Activated CD4-positive, alpha-beta memory T cell treated with anti-CD3 and anti-CD28 coated beads for 36 hours (primary cell): ENCODE results near the gene CAPG. TPM values are rescaled to one million over a fixed set of nuclear protein-coding genes. Genes with fewer than 3 reads are reported as not detected.

Experiments used
- CTCF ChIA-PET: fragments of 350-600 bp; sonication (Branson Sonifier 250); formaldehyde crosslinking; loops from one replicate; lab custom pipeline; 2021; ENCODE audit warnings: antibody characterized with exemption, inconsistent platforms; lab: Charles Lee
- POLR2A ChIA-PET: fragments of 350-600 bp; sonication (Branson Sonifier 250); formaldehyde crosslinking; loops from one replicate; lab custom pipeline; 2021; ENCODE audit warnings: antibody characterized with exemption; lab: Charles Lee
- DNase-seq: peaks from one replicate; pipeline ENCODE4 v3.0.0-alpha.2; 2020
- H3K27ac Mint-ChIP-seq: one replicate; pipeline ENCODE4 v1.8.0; 2021; ENCODE audit warnings: mixed read lengths
- H3K27me3 Mint-ChIP-seq: one replicate; pipeline ENCODE4 v1.8.0; 2021; ENCODE audit warnings: mixed read lengths
- H3K36me3 Mint-ChIP-seq: one replicate; pipeline ENCODE4 v1.8.0; 2021; ENCODE audit warnings: mixed read lengths
- H3K4me1 Mint-ChIP-seq: one replicate; pipeline ENCODE4 v1.8.0; 2021; ENCODE audit warnings: low read depth, mixed read lengths
- H3K4me3 Mint-ChIP-seq: one replicate; pipeline ENCODE4 v1.8.0; 2021; ENCODE audit warnings: mild to moderate bottlenecking, mixed read lengths
- H3K9me3 Mint-ChIP-seq: one replicate; pipeline ENCODE4 v1.8.0; 2021; ENCODE audit warnings: mixed read lengths
- intact Hi-C: fragments of 100-400 bp; cut with micrococcal nuclease; formaldehyde crosslinking; loops from one replicate; pipeline ENCODE4 v1.15.1; 2023
- total RNA-seq, 2 experiments: library from RNA; stranded (reverse); gene quantifications; one replicate each; pipeline ENCODE4 v1.2.3, GENCODE V29; 2021

The CAPG gene
- total RNA-seq, 2 experiments from 2014 or later = 24.1 to 25.6 TPM

DNA sequence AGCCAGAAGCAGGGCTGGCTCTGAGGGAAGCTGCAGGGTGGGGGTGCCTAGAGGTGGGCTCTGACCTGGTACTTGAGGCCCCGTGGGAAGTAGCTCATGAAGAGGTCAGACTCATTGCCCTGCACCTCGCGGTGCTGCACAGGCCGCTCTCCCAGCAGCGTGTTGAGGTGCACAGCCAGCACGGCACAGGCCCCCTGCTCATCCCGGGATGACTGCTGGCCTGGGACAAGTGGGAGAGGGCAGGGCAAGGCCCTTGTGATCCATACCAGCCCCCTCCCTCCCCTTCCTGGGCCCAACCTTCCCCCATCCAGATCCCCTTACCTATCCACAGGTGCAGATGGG lies 8.7 kb downstream of the CAPG start:
- DNase-seq = no peak
- Mint-ChIP-seq H3K4me3 (no peak overlapping the region), H3K27me3 (no peaks in the 10 kb centered on the region), H3K36me3 (peaks cover 9% of the 10 kb centered on the region), H3K9me3 (peaks cover 15% of the 10 kb centered on the region), H3K4me1 (peaks cover 18% of the 10 kb centered on the region), H3K27ac (no peak overlapping the region)
- intact Hi-C loops = no loop called here
- ChIA-PET POLR2A (no interaction called here), CTCF (interaction anchor here (1.1 kb wide), 1 partner anchor 9 kb away, joined by 4 read pairs; no protein-coding TSS in a partner anchor)

GRCh38 chr2:85400541-85401463 lies 9.4 kb downstream of the CAPG start:
- DNase-seq = no peak
- ChIA-PET CTCF (interaction anchor here (1.1 to 1.7 kb wide), 2 partner anchors 9 to 329 kb away, joined by 3 to 4 read pairs; no protein-coding TSS in a partner anchor), POLR2A (no interaction called here)
- Mint-ChIP-seq H3K27me3 (no peaks in the 10 kb centered on the region), H3K27ac (no peak overlapping the region), H3K9me3 (peaks cover 15% of the 10 kb centered on the region), H3K4me3 (no peak overlapping the region), H3K4me1 (peaks cover 12% of the 10 kb centered on the region), H3K36me3 (peaks cover 9% of the 10 kb centered on the region)
- intact Hi-C loops = no loop called here

DNA sequence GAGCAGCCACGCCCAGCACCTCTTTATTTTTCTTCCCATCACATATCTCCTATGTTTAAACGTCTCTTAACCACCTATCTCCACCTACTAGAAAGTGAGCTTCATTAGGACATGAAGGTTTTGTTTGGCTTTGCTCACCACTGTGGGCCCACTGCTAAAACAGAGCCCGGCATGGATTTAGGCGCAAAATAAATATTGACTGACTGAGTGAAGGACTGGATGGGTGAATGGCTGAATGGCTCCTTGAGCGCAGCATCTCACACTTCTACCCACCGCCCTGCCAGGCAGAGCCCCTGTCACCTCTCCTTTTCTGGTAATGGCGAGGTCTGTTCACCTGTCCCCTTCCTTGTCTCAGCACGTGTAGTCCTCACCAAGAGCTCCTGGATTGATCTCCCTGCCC lies 10.1 kb downstream of the CAPG start:
- Mint-ChIP-seq H3K36me3 (peaks cover 9% of the 10 kb centered on the region), H3K4me1 (peaks cover 5% of the 10 kb centered on the region), H3K27ac (no peak overlapping the region), H3K27me3 (no peaks in the 10 kb centered on the region), H3K9me3 (peaks cover 15% of the 10 kb centered on the region), H3K4me3 (no peak overlapping the region)
- DNase-seq = no peak
- POLR2A ChIA-PET = no interaction called here
- CTCF ChIA-PET = interaction anchor here (0.8 to 1.7 kb wide), 2 partner anchors 8 to 330 kb away, joined by 3 read pairs; no protein-coding TSS in a partner anchor
- intact Hi-C loops = no loop called here

GRCh38 chr2:85399183-85399455 lies 11.0 kb downstream of the CAPG start:
- intact Hi-C loops = no loop called here
- Mint-ChIP-seq H3K4me1 (peaks cover 5% of the 10 kb centered on the region), H3K9me3 (peaks cover 11% of the 10 kb centered on the region), H3K4me3 (no peak overlapping the region), H3K36me3 (peaks cover 8% of the 10 kb centered on the region), H3K27ac (no peak overlapping the region), H3K27me3 (no peaks in the 10 kb centered on the region)
- ChIA-PET CTCF (interaction anchor here (0.8 to 1.7 kb wide), 2 partner anchors 9 to 330 kb away, joined by 3 read pairs; no protein-coding TSS in a partner anchor), POLR2A (no interaction called here)
- DNase-seq = no peak

GRCh38 chr2:85398426-85399182 lies 11.6 kb downstream of the CAPG start:
- intact Hi-C loops = no loop called here
- ChIA-PET POLR2A (no interaction called here), CTCF (interaction anchor here (1.7 kb wide), 1 partner anchor 331 kb away, joined by 3 read pairs; no protein-coding TSS in a partner anchor)
- Mint-ChIP-seq H3K4me3 (no peak overlapping the region), H3K27me3 (no peaks in the 10 kb centered on the region), H3K27ac (no peak overlapping the region), H3K36me3 (peaks cover 6% of the 10 kb centered on the region), H3K9me3 (peaks cover 7% of the 10 kb centered on the region), H3K4me1 (peaks cover 5% of the 10 kb centered on the region)
- no peak for DNase-seq

GRCh38 chr2:85397925-85398331 lies 12.2 kb downstream of the CAPG start:
- H3K4me1 Mint-ChIP-seq = peaks cover 5% of the 10 kb centered on the region

GRCh38 chr2:85396531-85397470 lies 13.4 kb downstream of the CAPG start:
- Mint-ChIP-seq H3K27me3 (no peaks in the 10 kb centered on the region), H3K36me3 (no peaks in the 10 kb centered on the region), H3K27ac (no peak overlapping the region), H3K9me3 (no peaks in the 10 kb centered on the region), H3K4me1 (peaks cover 9% of the 10 kb centered on the region), H3K4me3 (no peak overlapping the region)
- ChIA-PET POLR2A (interaction anchor here (0.5 kb wide), 1 partner anchor 165 kb away, joined by 3 read pairs; no protein-coding TSS in a partner anchor), CTCF (interaction anchor here (0.6 kb wide), 1 partner anchor 155 kb away, joined by 3 read pairs; no protein-coding TSS in a partner anchor)
- intact Hi-C loops = no loop called here
- DNase-seq = no peak

More at GRCh38 chr2:85397925-85398331, 12.2 kb downstream of the CAPG start:
- H3K9me3 Mint-ChIP-seq = peaks cover 1% of the 10 kb centered on the region
- no peak overlapping the region for H3K27ac Mint-ChIP-seq
- intact Hi-C loops = no loop called here
- ChIA-PET CTCF (no interaction called here), POLR2A (no interaction called here)
- H3K4me3 Mint-ChIP-seq = no peak overlapping the region
- no peak for DNase-seq
- no peaks in the 10 kb centered on the region for H3K27me3 Mint-ChIP-seq
- peaks cover 3% of the 10 kb centered on the region for H3K36me3 Mint-ChIP-seq

- no peak overlapping the region for H3K4me3 Mint-ChIP-seq
- H3K27ac Mint-ChIP-seq = no peak overlapping the region
- ChIA-PET CTCF (interaction anchor here (0.6 kb wide), 1 partner anchor 156 kb away, joined by 3 read pairs; no protein-coding TSS in a partner anchor), POLR2A (interaction anchor here (0.5 kb wide), 1 partner anchor 166 kb away, joined by 3 read pairs; no protein-coding TSS in a partner anchor)
- H3K4me1 Mint-ChIP-seq = peaks cover 9% of the 10 kb centered on the region
- DNase-seq = no peak
- no peaks in the 10 kb centered on the region for H3K27me3 Mint-ChIP-seq
- intact Hi-C loops = no loop called here
- no peaks in the 10 kb centered on the region for H3K9me3 Mint-ChIP-seq
- no peaks in the 10 kb centered on the region for H3K36me3 Mint-ChIP-seq
Measured at GRCh38 chr2:85395912-85396475, 14.2 kb downstream of the CAPG start.

DNA sequence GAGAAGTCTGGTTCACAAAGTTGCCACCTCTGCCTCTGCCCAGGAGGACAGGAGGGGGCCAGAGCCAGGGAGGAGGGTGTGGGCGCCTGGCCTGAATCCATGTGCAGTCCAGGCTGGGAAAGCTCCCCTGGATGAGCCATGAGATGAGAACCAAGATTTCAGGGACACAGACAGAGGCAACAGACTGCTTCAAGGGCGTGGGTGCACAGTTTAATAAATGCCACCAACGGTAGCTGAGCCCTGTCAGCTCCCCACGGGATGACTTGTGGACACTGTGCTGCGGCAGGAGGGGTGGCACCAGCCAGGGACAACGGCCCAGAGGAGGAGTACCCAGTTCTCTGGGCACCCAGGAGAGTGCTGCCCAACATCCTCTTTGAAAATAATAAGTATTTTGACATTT lies 15.2 kb downstream of the CAPG start:
- Mint-ChIP-seq H3K27ac (no peak overlapping the region), H3K4me1 (peaks cover 9% of the 10 kb centered on the region), H3K4me3 (no peak overlapping the region), H3K27me3 (no peaks in the 10 kb centered on the region), H3K36me3 (peaks cover 3% of the 10 kb centered on the region), H3K9me3 (no peaks in the 10 kb centered on the region)
- no peak for DNase-seq
- POLR2A ChIA-PET = no interaction called here
- CTCF ChIA-PET = interaction anchor here (0.6 kb wide), 1 partner anchor 76 kb away, joined by 3 read pairs; no protein-coding TSS in a partner anchor
- intact Hi-C loops = no loop called here

DNA sequence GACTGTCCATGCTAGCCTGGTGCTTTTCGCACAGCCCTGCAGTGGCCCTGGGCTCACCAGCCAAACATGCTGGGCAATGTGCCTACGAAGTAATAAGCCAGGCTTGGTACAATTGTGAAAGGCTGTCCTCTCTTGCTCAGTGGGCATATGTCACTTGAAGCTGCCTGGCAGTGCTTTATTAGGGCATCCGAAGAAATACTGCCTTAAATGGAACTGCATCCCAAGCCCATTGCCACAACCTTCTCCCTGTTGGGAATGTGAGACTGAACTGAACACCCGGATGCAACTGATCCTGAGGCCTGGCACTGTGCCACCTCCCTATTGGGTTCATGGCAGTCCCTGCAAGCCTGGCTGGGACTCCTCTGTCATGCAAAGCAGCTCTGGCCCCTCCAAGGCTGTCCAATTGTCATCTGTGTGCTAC lies 15.9 kb downstream of the CAPG start:
- DNase-seq = no peak

GRCh38 chr2:85393836-85394235 lies 16.3 kb downstream of the CAPG start:
- Mint-ChIP-seq H3K27me3 (no peaks in the 10 kb centered on the region), H3K9me3 (no peaks in the 10 kb centered on the region), H3K27ac (no peak overlapping the region), H3K4me3 (no peak overlapping the region), H3K4me1 (peaks cover 9% of the 10 kb centered on the region), H3K36me3 (peaks cover 3% of the 10 kb centered on the region)
- intact Hi-C loops = no loop called here
- DNase-seq = no peak
- POLR2A ChIA-PET = interaction anchor here (0.9 kb wide), 1 partner anchor 25 kb away, joined by 3 read pairs; the partner anchor contains the start of gene SH2D6
- CTCF ChIA-PET = interaction anchor here (1.0 to 6.6 kb wide), 2 partner anchors 11 to 159 kb away, joined by 3 to 86 read pairs; no protein-coding TSS in a partner anchor

More for the DNA sequence above, 15.9 kb downstream of the CAPG start:
- Mint-ChIP-seq H3K4me1 (peaks cover 9% of the 10 kb centered on the region), H3K27ac (no peak overlapping the region), H3K27me3 (no peaks in the 10 kb centered on the region), H3K4me3 (no peak overlapping the region), H3K9me3 (no peaks in the 10 kb centered on the region), H3K36me3 (peaks cover 3% of the 10 kb centered on the region)
- CTCF ChIA-PET = interaction anchor here (0.6 to 6.6 kb wide), 2 partner anchors 76 to 158 kb away, joined by 3 to 86 read pairs; no protein-coding TSS in a partner anchor
- intact Hi-C loops = no loop called here
- POLR2A ChIA-PET = interaction anchor here (0.9 kb wide), 1 partner anchor 24 kb away, joined by 3 read pairs; the partner anchor contains the start of gene SH2D6
